HEK293T (cell line): Measurements from ENCODE around the gene GALNT8.

ENCODE experiments used
- CTCF ChIA-PET: fragments of 350-600 bp; formaldehyde crosslinking; extraction: SDS; loops from one replicate; lab custom pipeline; 2021; ENCODE audit warnings: antibody characterized with exemption, inconsistent platforms; lab: Yijun Ruan, JAX
- POLR2A ChIA-PET: fragments of 350-600 bp; formaldehyde crosslinking; extraction: SDS; loops from one replicate; lab custom pipeline; 2020; ENCODE audit warnings: antibody characterized with exemption, inconsistent platforms; lab: Yijun Ruan, JAX
- DNase-seq: peaks from one replicate; pipeline ENCODE4 v3.0.0; 2012; ENCODE audit warnings: mixed read lengths; ENCODE audit errors: extremely low spot score
- ARNT ChIP-seq: fragments of 450-650 bp; IDR thresholded peaks from 2 replicates; pipeline ENCODE4 v1.6.1; 2017; ENCODE audit warnings: mild to moderate bottlenecking
- BHLHE40 ChIP-seq: fragments of 450-650 bp; IDR thresholded peaks from 2 replicates; pipeline ENCODE4 v1.6.1; 2016; ENCODE audit warnings: mild to moderate bottlenecking, moderate library complexity, borderline replicate concordance
- CTBP1 ChIP-seq: fragments of 450-650 bp; IDR thresholded peaks from 2 replicates; pipeline ENCODE4 v1.6.1; 2016; ENCODE audit warnings: borderline replicate concordance
- ELF4 ChIP-seq: fragments of 450-650 bp; IDR thresholded peaks from 2 replicates; pipeline ENCODE4 v1.6.1; 2017; ENCODE audit warnings: antibody characterized with exemption
- FOXA1 ChIP-seq: fragments of 450-650 bp; IDR thresholded peaks from 2 replicates; pipeline ENCODE4 v1.6.1; 2016; ENCODE audit warnings: mild to moderate bottlenecking
- FOXK2 ChIP-seq: fragments of 450-650 bp; IDR thresholded peaks from 2 replicates; pipeline ENCODE4 v1.6.1; 2016; ENCODE audit warnings: mild to moderate bottlenecking
- FOXM1 ChIP-seq: fragments of 450-650 bp; IDR thresholded peaks from 2 replicates; pipeline ENCODE4 v1.6.1; 2017; ENCODE audit warnings: mild to moderate bottlenecking, borderline replicate concordance
- HDGF ChIP-seq: fragments of 450-650 bp; IDR thresholded peaks from 2 replicates; pipeline ENCODE4 v1.6.1; 2017; ENCODE audit warnings: antibody characterized with exemption, borderline replicate concordance
- L3MBTL2 ChIP-seq: fragments of 450-650 bp; conservative IDR thresholded peaks from 2 replicates; pipeline ENCODE4 v1.6.1; 2016; ENCODE audit warnings: mild to moderate bottlenecking
- LEF1 ChIP-seq: fragments of 450-650 bp; IDR thresholded peaks from 2 replicates; pipeline ENCODE4 v1.6.1; 2017; ENCODE audit warnings: mild to moderate bottlenecking, borderline replicate concordance
- NFRKB ChIP-seq: fragments of 450-650 bp; IDR thresholded peaks from 2 replicates; pipeline ENCODE4 v1.6.1; 2016; ENCODE audit warnings: mild to moderate bottlenecking, moderate library complexity
- PKNOX1 ChIP-seq: fragments of 450-650 bp; IDR thresholded peaks from 2 replicates; pipeline ENCODE4 v1.6.1; 2016
- SP1 ChIP-seq: fragments of 450-650 bp; IDR thresholded peaks from 2 replicates; pipeline ENCODE4 v1.6.1; 2017
- SUZ12 ChIP-seq: fragments of 450-650 bp; IDR thresholded peaks from 2 replicates; pipeline ENCODE4 v1.6.1; 2016; ENCODE audit warnings: mild to moderate bottlenecking
- TARDBP ChIP-seq: fragments of 450-650 bp; IDR thresholded peaks from 2 replicates; pipeline ENCODE4 v1.6.1; 2016
- ZNF384 ChIP-seq: fragments of 450-650 bp; IDR thresholded peaks from 2 replicates; pipeline ENCODE4 v1.6.1; 2016

GALNT8 gene

GRCh38 chr12:4796694-4797482 is 76.7 kb downstream of the GALNT8 start:
- ChIA-PET CTCF (no interaction called here), POLR2A (no interaction called here)
- no peak for DNase-seq
- TF ChIP-seq SP1 (no peak), ELF4 (no peak), ARNT (no peak), FOXK2 (no peak), HDGF (no peak)

GRCh38 chr12:4800555-4800954 is 80.4 kb downstream of the GALNT8 start:
- no peak for TF ChIP-seq SUZ12
- no peak for TF ChIP-seq FOXM1
- no peak for TF ChIP-seq ELF4
- ChIA-PET CTCF (no interaction called here), POLR2A (no interaction called here)
- DNase-seq = no peak

GRCh38 chr12:4802841-4803240 is 82.6 kb downstream of the GALNT8 start:
- TF ChIP-seq LEF1 = no peak
- no peak for TF ChIP-seq PKNOX1
- no peak for TF ChIP-seq ARNT
- TF ChIP-seq CTBP1 = no peak
- no peak for TF ChIP-seq FOXM1
- TF ChIP-seq HDGF = no peak
- no peak for TF ChIP-seq SUZ12
- no peak for TF ChIP-seq BHLHE40
- no peak for TF ChIP-seq L3MBTL2
- TF ChIP-seq FOXA1 = no peak
- ChIA-PET CTCF (no interaction called here), POLR2A (no interaction called here)
- DNase-seq = no peak

- CTCF ChIA-PET = no interaction called here
- no peak for TF ChIP-seq PKNOX1
- TF ChIP-seq SP1 = no peak
- TF ChIP-seq LEF1 = no peak
- TF ChIP-seq TARDBP = no peak
- TF ChIP-seq ELF4 = no peak
- TF ChIP-seq L3MBTL2 = no peak
- TF ChIP-seq HDGF = no peak
- no peak for TF ChIP-seq ARNT
- TF ChIP-seq FOXM1 = no peak
- TF ChIP-seq NFRKB = no peak
- no peak for TF ChIP-seq FOXK2
- no peak for TF ChIP-seq FOXA1
- no peak for TF ChIP-seq ZNF384
- no peak for TF ChIP-seq BHLHE40
- no peak for TF ChIP-seq CTBP1
- no peak for TF ChIP-seq SUZ12
- no peak for DNase-seq
- POLR2A ChIA-PET = no interaction called here
Measured at GRCh38 chr12:4806439-4807115, 86.4 kb downstream of the GALNT8 start.

- ChIA-PET POLR2A (no interaction called here), CTCF (no interaction called here)
- no peak for DNase-seq
- TF ChIP-seq LEF1 (no peak), FOXM1 (no peak), SUZ12 (no peak), PKNOX1 (no peak), NFRKB (no peak), L3MBTL2 (no peak), HDGF (no peak), ELF4 (no peak)
Measured at GRCh38 chr12:4807116-4807783, 87.0 kb downstream of the GALNT8 start.

GRCh38 chr12:4807813-4808212 is 87.6 kb downstream of the GALNT8 start:
- TF ChIP-seq FOXA1 = no peak
- TF ChIP-seq ELF4 = no peak
- no peak for TF ChIP-seq CTBP1
- no peak for TF ChIP-seq FOXK2
- no peak for TF ChIP-seq PKNOX1
- TF ChIP-seq LEF1 = no peak
- no peak for TF ChIP-seq ARNT
- TF ChIP-seq NFRKB = no peak
- no peak for TF ChIP-seq SUZ12
- ChIA-PET CTCF (interaction anchor here (0.6 kb wide), 1 partner anchor 50 kb away, joined by 3 read pairs; no protein-coding TSS in a partner anchor), POLR2A (no interaction called here)
- DNase-seq = no peak
